Measurements from ENCODE around the gene POLDIP3.

The POLDIP3 gene

GRCh38 chr22:42645341-42645937, 30.8 kb upstream of the POLDIP3 start:
- TF ChIP-seq CTCF (IDR thresholded peaks at IDR 0.05; ENCODE audit: control insufficient read depth, extremely low read depth, insufficient read depth) = no peak
- no peak for DNase-seq (ENCODE audit: low read depth)
- H3K4me3 ChIP-seq (ENCODE audit: low read depth, low read length) = no peak overlapping the region

GRCh38 chr22:42644422-42645340, 30.0 kb upstream of the POLDIP3 start:
- H3K4me3 ChIP-seq (ENCODE audit: low read depth, low read length) = no peak overlapping the region
- no peak for TF ChIP-seq CTCF (IDR thresholded peaks at IDR 0.05; ENCODE audit: control insufficient read depth, extremely low read depth, insufficient read depth)
- no peak for DNase-seq (ENCODE audit: low read depth)

GRCh38 chr22:42643634-42644421, 29.1 kb upstream of the POLDIP3 start:
- no peak overlapping the region for H3K4me3 ChIP-seq (ENCODE audit: low read depth, low read length)
- TF ChIP-seq CTCF (IDR thresholded peaks at IDR 0.05; ENCODE audit: control insufficient read depth, extremely low read depth, insufficient read depth) = no peak
- DNase-seq (ENCODE audit: low read depth) = no peak

GRCh38 chr22:42642806-42643633, 28.3 kb upstream of the POLDIP3 start:
- no peak for DNase-seq (ENCODE audit: low read depth)
- no peak for TF ChIP-seq CTCF (IDR thresholded peaks at IDR 0.05; ENCODE audit: control insufficient read depth, extremely low read depth, insufficient read depth)
- no peak overlapping the region for H3K4me3 ChIP-seq (ENCODE audit: low read depth, low read length)

GRCh38 chr22:42641801-42642413, 27.2 kb upstream of the POLDIP3 start:
- TF ChIP-seq CTCF (IDR thresholded peaks at IDR 0.05; ENCODE audit: control insufficient read depth, extremely low read depth, insufficient read depth) = no peak
- no peak for DNase-seq (ENCODE audit: low read depth)
- H3K4me3 ChIP-seq (ENCODE audit: low read depth, low read length) = no peak overlapping the region
